H1 (cell line): ENCODE data around the gene NRXN3. TPM values are rescaled to one million over a fixed set of nuclear protein-coding genes. Genes with fewer than 3 reads are reported as not detected.

Experiments
- ASH2L ChIP-seq: fragments of 200-600, 300-600 bp; sonication (generic); IDR thresholded peaks from one replicate; pipeline ENCODE4 v1.7.1; 2017; ENCODE audit warnings: low read length
- GTF2F1 ChIP-seq: IDR thresholded peaks from 2 replicates; pipeline ENCODE4 v1.6.1; 2012; ENCODE audit warnings: low read depth, low read length, improper control_type of control experiment, borderline replicate concordance
- KDM4A ChIP-seq: IDR thresholded peaks from one replicate; pipeline ENCODE4 v1.7.1; 2012; ENCODE audit warnings: low read depth, mild to moderate bottlenecking, moderate library complexity, low read length, inconsistent platforms; ENCODE audit not compliant: severe bottlenecking
- NANOG ChIP-seq: IDR thresholded peaks from 2 replicates; pipeline ENCODE4 v1.6.1; 2011; ENCODE audit warnings: low read length, low read depth, mild to moderate bottlenecking, inconsistent platforms; ENCODE audit not compliant: insufficient read depth, poor library complexity, severe bottlenecking
- polyA plus RNA-seq, 7 experiments: library from polyadenylated mRNA; depleted of rRNA in 3 of 7; stranded (reverse) in 5 of 7; unstranded in 2 of 7; fragments of >200 nt in 5 of 7; fragments of 200-250 nt in 2 of 7; gene quantifications; 1 replicate in 5 of 7; 2 replicates in 1 of 7; 4 replicates in 1 of 7; pipeline versions ENCODE4 v1.2.1 to v1.2.3, GENCODE V29; 2011 to 2013; ENCODE audit warnings: missing spikeins in 2 of 7, mixed read lengths in 2 of 7
- total RNA-seq: library from RNA; stranded (reverse); fragmentation: NEBNext Ultra II Directional; extraction: Animal tissue kit (Norgen Biotek cat#: 25700); gene quantifications from 2 replicates; pipeline ENCODE4 v1.2.1, GENCODE V29; 2021
- TF ChIP-seq, protein P1 (sequence below): fragments of 300-600 bp; sonication (generic); IDR thresholded peaks from 2 replicates; pipeline ENCODE4 v1.7.1; 2012; ENCODE audit warnings: low read length, moderate library complexity, mild to moderate bottlenecking, inconsistent platforms; ENCODE audit not compliant: insufficient replicate concordance

Gene NRXN3
- total and polyA plus RNA-seq, 2 of the 8 experiments (the other 6 are each of a cell fraction or from before 2014, with no cell fraction given) = 2.6 to 4.1 TPM

DNA sequence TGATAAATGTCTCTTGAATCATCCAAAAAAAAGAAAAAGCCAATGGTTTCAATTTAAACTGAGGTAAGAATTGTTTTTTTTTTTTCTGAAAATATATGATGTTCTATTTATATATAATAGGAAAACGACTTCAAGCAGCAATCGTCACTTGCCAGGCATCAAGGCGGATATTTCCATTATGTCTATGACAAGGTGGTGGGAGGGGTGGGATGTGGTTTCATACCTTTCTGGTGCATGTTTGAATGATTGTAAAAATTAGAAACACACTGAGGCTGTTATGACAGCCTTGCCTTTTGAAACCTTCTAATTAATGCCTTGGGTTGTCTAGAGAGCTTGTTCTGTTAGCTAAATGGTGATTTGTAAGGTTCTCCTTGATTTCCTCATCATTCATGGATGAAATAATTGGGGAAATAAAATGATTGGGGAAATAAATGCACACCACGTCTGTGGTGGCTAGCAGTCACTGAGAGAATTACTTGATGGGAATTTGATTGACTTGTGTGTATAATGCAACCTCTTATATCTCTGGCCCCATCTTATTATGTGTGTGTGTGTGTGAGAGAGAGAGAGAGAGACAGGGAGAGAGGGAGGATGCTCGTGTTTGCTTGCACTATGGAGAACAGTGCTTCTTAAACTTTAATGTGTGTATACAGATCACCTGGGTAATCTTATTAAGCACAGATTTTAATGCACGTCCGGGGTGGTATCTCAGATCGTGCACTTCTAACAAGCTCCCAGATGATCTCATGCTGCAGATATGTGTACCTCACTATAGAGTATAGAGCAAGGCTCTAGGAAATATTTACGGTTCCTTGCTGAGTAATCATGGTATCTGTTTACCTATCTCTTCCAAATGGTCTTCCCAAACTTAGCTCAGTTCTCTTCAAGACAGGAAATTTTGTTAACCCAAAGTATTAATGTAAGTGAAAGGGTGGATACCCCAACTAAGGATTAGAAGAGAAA lies 1538.5 kb downstream of the NRXN3 start (continued):
- TF ChIP-seq, protein P1, sequence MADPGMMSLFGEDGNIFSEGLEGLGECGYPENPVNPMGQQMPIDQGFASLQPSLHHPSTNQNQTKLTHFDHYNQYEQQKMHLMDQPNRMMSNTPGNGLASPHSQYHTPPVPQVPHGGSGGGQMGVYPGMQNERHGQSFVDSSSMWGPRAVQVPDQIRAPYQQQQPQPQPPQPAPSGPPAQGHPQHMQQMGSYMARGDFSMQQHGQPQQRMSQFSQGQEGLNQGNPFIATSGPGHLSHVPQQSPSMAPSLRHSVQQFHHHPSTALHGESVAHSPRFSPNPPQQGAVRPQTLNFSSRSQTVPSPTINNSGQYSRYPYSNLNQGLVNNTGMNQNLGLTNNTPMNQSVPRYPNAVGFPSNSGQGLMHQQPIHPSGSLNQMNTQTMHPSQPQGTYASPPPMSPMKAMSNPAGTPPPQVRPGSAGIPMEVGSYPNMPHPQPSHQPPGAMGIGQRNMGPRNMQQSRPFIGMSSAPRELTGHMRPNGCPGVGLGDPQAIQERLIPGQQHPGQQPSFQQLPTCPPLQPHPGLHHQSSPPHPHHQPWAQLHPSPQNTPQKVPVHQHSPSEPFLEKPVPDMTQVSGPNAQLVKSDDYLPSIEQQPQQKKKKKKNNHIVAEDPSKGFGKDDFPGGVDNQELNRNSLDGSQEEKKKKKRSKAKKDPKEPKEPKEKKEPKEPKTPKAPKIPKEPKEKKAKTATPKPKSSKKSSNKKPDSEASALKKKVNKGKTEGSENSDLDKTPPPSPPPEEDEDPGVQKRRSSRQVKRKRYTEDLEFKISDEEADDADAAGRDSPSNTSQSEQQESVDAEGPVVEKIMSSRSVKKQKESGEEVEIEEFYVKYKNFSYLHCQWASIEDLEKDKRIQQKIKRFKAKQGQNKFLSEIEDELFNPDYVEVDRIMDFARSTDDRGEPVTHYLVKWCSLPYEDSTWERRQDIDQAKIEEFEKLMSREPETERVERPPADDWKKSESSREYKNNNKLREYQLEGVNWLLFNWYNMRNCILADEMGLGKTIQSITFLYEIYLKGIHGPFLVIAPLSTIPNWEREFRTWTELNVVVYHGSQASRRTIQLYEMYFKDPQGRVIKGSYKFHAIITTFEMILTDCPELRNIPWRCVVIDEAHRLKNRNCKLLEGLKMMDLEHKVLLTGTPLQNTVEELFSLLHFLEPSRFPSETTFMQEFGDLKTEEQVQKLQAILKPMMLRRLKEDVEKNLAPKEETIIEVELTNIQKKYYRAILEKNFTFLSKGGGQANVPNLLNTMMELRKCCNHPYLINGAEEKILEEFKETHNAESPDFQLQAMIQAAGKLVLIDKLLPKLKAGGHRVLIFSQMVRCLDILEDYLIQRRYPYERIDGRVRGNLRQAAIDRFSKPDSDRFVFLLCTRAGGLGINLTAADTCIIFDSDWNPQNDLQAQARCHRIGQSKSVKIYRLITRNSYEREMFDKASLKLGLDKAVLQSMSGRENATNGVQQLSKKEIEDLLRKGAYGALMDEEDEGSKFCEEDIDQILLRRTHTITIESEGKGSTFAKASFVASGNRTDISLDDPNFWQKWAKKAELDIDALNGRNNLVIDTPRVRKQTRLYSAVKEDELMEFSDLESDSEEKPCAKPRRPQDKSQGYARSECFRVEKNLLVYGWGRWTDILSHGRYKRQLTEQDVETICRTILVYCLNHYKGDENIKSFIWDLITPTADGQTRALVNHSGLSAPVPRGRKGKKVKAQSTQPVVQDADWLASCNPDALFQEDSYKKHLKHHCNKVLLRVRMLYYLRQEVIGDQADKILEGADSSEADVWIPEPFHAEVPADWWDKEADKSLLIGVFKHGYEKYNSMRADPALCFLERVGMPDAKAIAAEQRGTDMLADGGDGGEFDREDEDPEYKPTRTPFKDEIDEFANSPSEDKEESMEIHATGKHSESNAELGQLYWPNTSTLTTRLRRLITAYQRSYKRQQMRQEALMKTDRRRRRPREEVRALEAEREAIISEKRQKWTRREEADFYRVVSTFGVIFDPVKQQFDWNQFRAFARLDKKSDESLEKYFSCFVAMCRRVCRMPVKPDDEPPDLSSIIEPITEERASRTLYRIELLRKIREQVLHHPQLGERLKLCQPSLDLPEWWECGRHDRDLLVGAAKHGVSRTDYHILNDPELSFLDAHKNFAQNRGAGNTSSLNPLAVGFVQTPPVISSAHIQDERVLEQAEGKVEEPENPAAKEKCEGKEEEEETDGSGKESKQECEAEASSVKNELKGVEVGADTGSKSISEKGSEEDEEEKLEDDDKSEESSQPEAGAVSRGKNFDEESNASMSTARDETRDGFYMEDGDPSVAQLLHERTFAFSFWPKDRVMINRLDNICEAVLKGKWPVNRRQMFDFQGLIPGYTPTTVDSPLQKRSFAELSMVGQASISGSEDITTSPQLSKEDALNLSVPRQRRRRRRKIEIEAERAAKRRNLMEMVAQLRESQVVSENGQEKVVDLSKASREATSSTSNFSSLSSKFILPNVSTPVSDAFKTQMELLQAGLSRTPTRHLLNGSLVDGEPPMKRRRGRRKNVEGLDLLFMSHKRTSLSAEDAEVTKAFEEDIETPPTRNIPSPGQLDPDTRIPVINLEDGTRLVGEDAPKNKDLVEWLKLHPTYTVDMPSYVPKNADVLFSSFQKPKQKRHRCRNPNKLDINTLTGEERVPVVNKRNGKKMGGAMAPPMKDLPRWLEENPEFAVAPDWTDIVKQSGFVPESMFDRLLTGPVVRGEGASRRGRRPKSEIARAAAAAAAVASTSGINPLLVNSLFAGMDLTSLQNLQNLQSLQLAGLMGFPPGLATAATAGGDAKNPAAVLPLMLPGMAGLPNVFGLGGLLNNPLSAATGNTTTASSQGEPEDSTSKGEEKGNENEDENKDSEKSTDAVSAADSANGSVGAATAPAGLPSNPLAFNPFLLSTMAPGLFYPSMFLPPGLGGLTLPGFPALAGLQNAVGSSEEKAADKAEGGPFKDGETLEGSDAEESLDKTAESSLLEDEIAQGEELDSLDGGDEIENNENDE = no peak
- TF ChIP-seq GTF2F1 (no peak), ASH2L (no peak), NANOG (no peak), KDM4A (no peak)
